Skeletal muscle tissue (tissue), 5 donors: ENCODE data around the gene SH2B2. TPM values are rescaled to one million over a fixed set of nuclear protein-coding genes. Genes with fewer than 3 reads are reported as not detected.
A peak's percentile ranks its signal among the peaks of the same experiment; 100 is the strongest.
"Not testable (repeated sequence)": the region's sequence is repeated elsewhere in the genome, so short reads cannot be mapped to it uniquely, and the experiment has no call there.

Experiments
- H3K27ac ChIP-seq: one replicate; pipeline ENCODE4 v1.7.0; 2013; ENCODE audit warnings: mild to moderate bottlenecking, low read depth, low read length, inconsistent platforms
- H3K27me3 ChIP-seq, 3 donors: one replicate each; pipeline ENCODE4 v1.7.0; 2013; ENCODE audit warnings: low read length in 3 of 3; ENCODE audit not compliant: control insufficient read depth in 3 of 3, insufficient read depth in 3 of 3
- H3K36me3 ChIP-seq, 3 donors: one replicate each; pipeline ENCODE4 v1.7.0; 2013; ENCODE audit warnings: low read length in 3 of 3; ENCODE audit not compliant: control insufficient read depth in 3 of 3, insufficient read depth in 3 of 3
- H3K4me1 ChIP-seq, 3 donors: one replicate each; pipeline ENCODE4 v1.7.0; 2013; ENCODE audit warnings: low read length in 3 of 3, mild to moderate bottlenecking in 3 of 3; ENCODE audit not compliant: control insufficient read depth in 3 of 3, insufficient read depth in 3 of 3
- H3K4me3 ChIP-seq, 3 donors: one replicate each; pipeline ENCODE4 v1.7.0; 2013; ENCODE audit warnings: low read length in 3 of 3
- H3K9ac ChIP-seq, 3 donors: one replicate each; pipeline ENCODE4 v1.7.0; 2013; ENCODE audit warnings: low read length in 3 of 3, mild to moderate bottlenecking in 3 of 3, moderate library complexity in 2 of 3, low read depth in 1 of 3
- H3K9me3 ChIP-seq, 3 donors: one replicate each; pipeline ENCODE4 v1.7.0; 2013; ENCODE audit warnings: low read length in 3 of 3; ENCODE audit not compliant: control insufficient read depth in 3 of 3
- small RNA-seq: library from RNA; depleted of rRNA; stranded (forward); fragments of <200 nt; gene quantifications from one replicate; pipeline ENCODE3, GENCODE V24; 2014
- total RNA-seq: library from RNA; depleted of rRNA; stranded (reverse); fragments of >200 nt; gene quantifications from one replicate; pipeline ENCODE4 v1.2.3, GENCODE V29; 2014
- donor health status: Osteomylitis.

SH2B2 gene
- total RNA-seq, 1 donor from 2014 or later, result 5.7 TPM

GRCh38 chr7:102364394-102364886 lies 77.8 kb downstream of the SH2B2 start:
- Histone ChIP-seq H3K9ac (peak overlapping the region; percentile 76 to 84 (median 77)), H3K4me3 (peak overlapping the region; percentile 65 to 74 (median 74)), H3K27ac (peak overlapping the region; percentile 93)
- H3K36me3 ChIP-seq, H3K27me3 ChIP-seq, H3K4me1 ChIP-seq, H3K9me3 ChIP-seq: not testable (repeated sequence)

- not testable (repeated sequence) for H3K4me1 ChIP-seq, H3K27ac ChIP-seq, H3K27me3 ChIP-seq, H3K36me3 ChIP-seq, H3K9ac ChIP-seq, H3K9me3 ChIP-seq, H3K4me3 ChIP-seq
Measured at GRCh38 chr7:102365390-102365789, 78.7 kb downstream of the SH2B2 start.

- not testable (repeated sequence) for H3K4me1 ChIP-seq, H3K9ac ChIP-seq, H3K9me3 ChIP-seq, H3K27me3 ChIP-seq, H3K36me3 ChIP-seq, H3K27ac ChIP-seq, H3K4me3 ChIP-seq
Measured at GRCh38 chr7:102370038-102370437, 83.4 kb downstream of the SH2B2 start.

Small RNAs within 50 kb of the gene (small RNA-seq; reads per million reads assigned to genes)
- gene AC005088.1, result not detected
- not detected for gene MIR4285
- gene RF00019, result not detected

Other genes starting within 250 kb of the SH2B2 start
- not detected for gene SPDYE6, start 69.6 kb downstream of the SH2B2 start, total RNA-seq
- gene PRKRIP1, start 109.5 kb downstream of the SH2B2 start, total RNA-seq, result 9.4 TPM
- gene ORAI2, start 146.7 kb downstream of the SH2B2 start, total RNA-seq, result 3.1 TPM
- 10.4 TPM for gene ALKBH4, start 178.0 kb downstream of the SH2B2 start, total RNA-seq
- 12.5 TPM for gene LRWD1, start 178.1 kb downstream of the SH2B2 start, total RNA-seq
- gene POLR2J, start 192.1 kb downstream of the SH2B2 start, total RNA-seq, result 19.8 TPM
- gene RASA4B, start 230.9 kb downstream of the SH2B2 start, total RNA-seq, result 2.6 TPM